ENCODE data around the gene CADPS. TPM values are rescaled to one million over a fixed set of nuclear protein-coding genes. Genes with fewer than 3 reads are reported as not detected.

Gene CADPS
- total RNA-seq, 4 donors from 2014 or later: 2.2 to 6.9 TPM; not detected in 2

DNA sequence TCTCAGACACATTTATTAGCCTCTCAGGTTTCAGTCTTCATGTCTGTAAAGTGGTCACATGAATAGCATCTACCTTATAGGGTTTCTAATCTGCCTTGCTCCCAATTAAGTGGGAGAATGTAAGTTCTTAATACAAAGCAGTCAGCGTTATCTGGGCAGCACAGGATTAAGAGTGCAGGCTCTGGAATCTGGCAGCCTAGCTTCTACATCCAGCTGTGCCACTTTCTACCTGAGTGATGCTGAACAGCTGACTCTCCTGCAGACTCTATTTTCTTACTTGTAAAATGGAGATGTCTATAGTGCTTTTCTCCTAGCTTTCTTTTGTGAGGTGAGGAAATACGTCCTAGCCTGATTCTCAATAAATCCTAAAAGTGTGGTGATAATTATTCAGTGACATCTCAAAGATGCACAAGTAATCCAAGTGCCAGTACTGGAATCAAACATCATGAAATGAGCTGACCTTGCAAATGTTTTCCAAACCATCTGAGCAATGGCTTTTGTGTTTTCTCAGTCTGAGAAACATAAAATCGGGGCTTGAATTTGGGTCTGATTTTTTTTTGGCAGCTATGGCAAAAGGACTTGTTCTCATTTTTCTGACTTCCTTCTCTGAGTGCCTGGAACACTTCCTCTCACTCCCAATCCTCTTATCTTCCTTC is 269.7 kb downstream of the CADPS start:
- DNase-seq (ENCODE audit: low spot score in 2 of 2): no peak
- H3K4me3 ChIP-seq (ENCODE audit: low read depth, poor library complexity, severe bottlenecking): no peak overlapping the region
- WGBS, 2 donors: 56 to 58% methylated on average over 3 of the region's 3 CpGs
- intact Hi-C loops (cut with DNase I; ENCODE audit: low total_unique reads): no loop called here
- TF ChIP-seq CTCF (IDR thresholded peaks at IDR 0.05): no peak
- TF ChIP-seq POLR2A (IDR thresholded peaks at IDR 0.05): no peak

GRCh38 chr3:62604751-62605351 is 270.4 kb downstream of the CADPS start:
- DNase-seq (ENCODE audit: low spot score in 2 of 2): no peak
- WGBS, 2 donors: 50 to 67% methylated on average over 1 of the region's 1 CpG
- intact Hi-C loops (cut with DNase I; ENCODE audit: low total_unique reads): no loop called here
- H3K4me3 ChIP-seq (ENCODE audit: low read depth, poor library complexity, severe bottlenecking): no peak overlapping the region
- TF ChIP-seq CTCF (IDR thresholded peaks at IDR 0.05) (no peak), POLR2A (IDR thresholded peaks at IDR 0.05) (no peak)

GRCh38 chr3:62604298-62604697 is 270.9 kb downstream of the CADPS start:
- TF ChIP-seq POLR2A (IDR thresholded peaks at IDR 0.05) (no peak), CTCF (IDR thresholded peaks at IDR 0.05) (no peak)
- 49 to 51% methylated on average over 2 of the region's 2 CpGs for WGBS, 2 donors
- intact Hi-C loops (cut with DNase I; ENCODE audit: low total_unique reads): no loop called here

GRCh38 chr3:62602987-62603386 is 272.2 kb downstream of the CADPS start:
- H3K4me3 ChIP-seq (ENCODE audit: low read depth, poor library complexity, severe bottlenecking): no peak overlapping the region
- TF ChIP-seq CTCF (IDR thresholded peaks at IDR 0.05) (no peak), POLR2A (IDR thresholded peaks at IDR 0.05) (no peak)
- intact Hi-C loops (cut with DNase I; ENCODE audit: low total_unique reads): no loop called here
- 73 to 75% methylated on average over 3 of the region's 3 CpGs for WGBS, 2 donors
- DNase-seq (ENCODE audit: low spot score in 2 of 2): no peak

More at GRCh38 chr3:62604298-62604697, 270.9 kb downstream of the CADPS start:
- DNase-seq (ENCODE audit: low spot score in 2 of 2): no peak
- H3K4me3 ChIP-seq (ENCODE audit: low read depth, poor library complexity, severe bottlenecking): no peak overlapping the region

GRCh38 chr3:62602129-62602770 is 273.0 kb downstream of the CADPS start:
- intact Hi-C loops (cut with DNase I; ENCODE audit: low total_unique reads): no loop called here
- 59 to 62% methylated on average over 10 of the region's 10 CpGs for WGBS, 2 donors
- no peak for DNase-seq (ENCODE audit: low spot score in 2 of 2)
- H3K4me3 ChIP-seq (ENCODE audit: low read depth, poor library complexity, severe bottlenecking): no peak overlapping the region
- no peak for TF ChIP-seq CTCF (IDR thresholded peaks at IDR 0.05)
- TF ChIP-seq POLR2A (IDR thresholded peaks at IDR 0.05): no peak
